Iris pigment epithelial cell (primary cell): ENCODE data around the gene ADSS2.
"Not testable (repeated sequence)": the region's sequence is repeated elsewhere in the genome, so short reads cannot be mapped to it uniquely, and the experiment has no call there.

Experiments
- DNase-seq: peaks from one replicate; pipeline ENCODE4 v3.0.0-alpha.2; 2011; ENCODE audit warnings: low read depth

ADSS2 gene

GRCh38 chr1:244451539-244451950 lies at the start of gene ADSS2:
ADSS2 (minus strand) TSS chr1:244451909; CDS start chr1:244451817, 92 bp downstream.
- no peak for DNase-seq

GRCh38 chr1:244500515-244500914 lies 48.8 kb upstream of the ADSS2 start:
- DNase-seq: not testable (repeated sequence)

GRCh38 chr1:244499484-244499883 lies 47.8 kb upstream of the ADSS2 start:
- not testable (repeated sequence) for DNase-seq

- DNase-seq: peak; percentile 4
Observed at GRCh38 chr1:244497805-244498204, 46.1 kb upstream of the ADSS2 start.

- DNase-seq: no peak
Observed at GRCh38 chr1:244496186-244496585, 44.5 kb upstream of the ADSS2 start.

- no peak for DNase-seq
Observed at GRCh38 chr1:244494653-244495052, 42.9 kb upstream of the ADSS2 start.

- not testable (repeated sequence) for DNase-seq
Observed at GRCh38 chr1:244484971-244485370, 33.3 kb upstream of the ADSS2 start.

- no peak for DNase-seq
Observed at GRCh38 chr1:244473059-244473605, 21.4 kb upstream of the ADSS2 start.

GRCh38 chr1:244466724-244467123 lies 15.0 kb upstream of the ADSS2 start:
- no peak for DNase-seq

- peak; percentile 92 for DNase-seq
Observed at GRCh38 chr1:244461245-244462071, 9.7 kb upstream of the ADSS2 start, which contains the start of gene CATSPERE. CATSPERE (plus strand) TSS chr1:244461273; CDS start chr1:244461430, 157 bp downstream.

- DNase-seq: no peak
Observed at GRCh38 chr1:244460197-244460596, 8.5 kb upstream of the ADSS2 start.

GRCh38 chr1:244458781-244459180 lies 7.1 kb upstream of the ADSS2 start:
- no peak for DNase-seq

- no peak for DNase-seq
Observed at GRCh38 chr1:244456586-244456985, 4.9 kb upstream of the ADSS2 start.

- DNase-seq: no peak
Observed at GRCh38 chr1:244454412-244454811, 2.7 kb upstream of the ADSS2 start.

- DNase-seq: peak; percentile 99
Observed at GRCh38 chr1:244451951-244452795, 464 bp upstream of the ADSS2 start.

- peak; percentile 93 for DNase-seq
Observed at GRCh38 chr1:244450597-244451538, 841 bp downstream of the ADSS2 start.

- no peak for DNase-seq
Observed at GRCh38 chr1:244449936-244450508, 1.7 kb downstream of the ADSS2 start.

GRCh38 chr1:244448279-244449036 lies 3.3 kb downstream of the ADSS2 start:
- peak; percentile 51 for DNase-seq

- DNase-seq: no peak
Observed at GRCh38 chr1:244447552-244447951, 4.2 kb downstream of the ADSS2 start.

- DNase-seq: no peak
Observed at GRCh38 chr1:244447024-244447423, 4.7 kb downstream of the ADSS2 start.
